Measurements from ENCODE around the gene TAC4.

Gene TAC4

DNA sequence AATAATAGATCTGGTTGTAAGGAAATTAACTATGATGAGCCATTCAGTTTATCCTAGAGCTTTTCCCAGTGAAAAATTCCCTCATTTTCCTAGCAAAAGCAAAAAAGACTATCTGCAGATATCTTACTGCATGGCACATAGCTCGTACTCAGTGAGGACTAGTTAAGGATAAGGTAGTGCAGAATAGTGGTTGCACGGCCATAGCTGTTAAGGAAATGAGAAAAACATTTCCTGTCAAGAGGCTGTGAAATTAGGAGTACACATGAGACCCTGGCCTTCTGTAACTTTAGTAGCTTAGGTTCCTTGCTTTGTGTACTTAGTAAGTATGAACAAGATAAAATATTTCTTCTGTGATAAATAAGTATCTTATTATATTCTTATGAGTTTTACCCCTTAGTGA, 49.1 kb downstream of the TAC4 start:
- DNase-seq (ENCODE audit: low spot score) = no peak

DNA sequence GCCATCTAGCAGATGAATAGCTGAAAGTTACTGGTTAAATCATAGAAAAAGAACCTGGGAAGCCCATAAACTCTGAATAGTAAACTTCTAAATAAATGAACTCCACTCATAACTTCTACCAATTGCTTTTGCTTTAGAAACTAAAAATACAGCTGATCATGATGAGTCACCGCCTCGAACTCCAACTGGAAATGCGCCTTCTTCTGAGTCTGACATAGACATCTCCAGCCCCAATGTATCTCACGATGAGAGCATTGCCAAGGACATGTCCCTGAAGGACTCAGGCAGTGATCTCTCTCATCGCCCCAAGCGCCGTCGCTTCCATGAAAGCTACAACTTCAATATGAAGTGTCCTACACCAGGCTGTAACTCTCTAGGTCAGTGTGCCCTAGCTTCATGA, 49.7 kb downstream of the TAC4 start:
- no peak for DNase-seq (ENCODE audit: low spot score)

DNA sequence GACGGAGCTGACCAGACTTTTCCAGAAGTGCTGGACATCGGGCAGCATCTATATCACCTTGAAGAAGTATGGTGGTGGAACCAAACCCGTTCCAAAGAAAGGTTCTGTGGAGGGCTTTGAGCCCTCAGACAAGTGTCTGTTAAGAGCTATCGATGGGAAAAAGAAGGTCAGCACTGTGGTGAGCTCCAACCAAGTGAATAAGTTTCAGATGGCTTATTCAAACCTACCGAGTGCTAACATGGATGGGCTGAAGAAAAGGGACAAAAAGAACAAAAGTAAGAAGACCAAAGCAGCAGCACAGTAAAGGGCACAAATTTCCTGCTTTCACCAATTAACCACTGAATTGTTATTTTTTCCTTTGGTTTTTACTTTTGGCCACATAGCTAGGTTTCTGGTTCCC, 52.5 kb downstream of the TAC4 start:
- DNase-seq (ENCODE audit: low spot score) = no peak

DNA sequence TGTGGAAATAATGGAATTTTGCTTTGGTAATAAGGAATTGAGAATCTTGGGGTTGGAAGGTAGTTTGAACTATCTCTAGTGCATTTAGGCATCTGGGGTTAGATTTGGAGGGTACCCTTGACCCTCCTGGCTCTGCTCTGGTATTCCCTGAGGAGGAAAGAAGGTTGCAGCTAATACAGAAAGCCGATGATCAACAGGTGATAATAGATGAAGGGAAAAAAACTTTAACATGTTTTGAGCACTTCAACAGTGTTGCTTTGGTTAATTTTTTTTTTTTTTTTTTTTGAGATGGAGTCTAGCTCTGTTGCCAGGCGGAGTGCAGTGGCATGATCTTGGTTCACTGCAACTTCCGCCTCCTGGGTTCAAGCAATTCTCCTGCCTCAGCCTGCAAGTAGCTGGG, 54.6 kb downstream of the TAC4 start:
- no peak for DNase-seq (ENCODE audit: low spot score)

DNA sequence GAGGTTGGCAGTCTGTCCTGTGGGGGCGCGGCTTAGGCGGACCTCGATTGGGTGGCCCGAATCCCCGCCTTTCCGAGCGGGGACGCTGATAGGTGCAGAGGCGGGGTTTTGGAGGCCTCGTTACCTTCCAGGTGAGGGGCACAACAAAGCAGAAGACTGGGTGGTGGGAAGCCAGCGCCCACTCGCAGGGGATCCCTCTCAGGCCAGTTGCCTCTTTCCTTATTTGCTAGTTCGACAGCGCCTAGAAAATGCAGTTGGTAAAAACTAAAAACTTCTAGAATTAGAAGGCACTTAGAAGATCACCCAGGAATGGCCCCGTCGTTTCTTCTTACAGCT, 58.7 kb downstream of the TAC4 start:
- DNase-seq (ENCODE audit: low spot score) = no peak

DNA sequence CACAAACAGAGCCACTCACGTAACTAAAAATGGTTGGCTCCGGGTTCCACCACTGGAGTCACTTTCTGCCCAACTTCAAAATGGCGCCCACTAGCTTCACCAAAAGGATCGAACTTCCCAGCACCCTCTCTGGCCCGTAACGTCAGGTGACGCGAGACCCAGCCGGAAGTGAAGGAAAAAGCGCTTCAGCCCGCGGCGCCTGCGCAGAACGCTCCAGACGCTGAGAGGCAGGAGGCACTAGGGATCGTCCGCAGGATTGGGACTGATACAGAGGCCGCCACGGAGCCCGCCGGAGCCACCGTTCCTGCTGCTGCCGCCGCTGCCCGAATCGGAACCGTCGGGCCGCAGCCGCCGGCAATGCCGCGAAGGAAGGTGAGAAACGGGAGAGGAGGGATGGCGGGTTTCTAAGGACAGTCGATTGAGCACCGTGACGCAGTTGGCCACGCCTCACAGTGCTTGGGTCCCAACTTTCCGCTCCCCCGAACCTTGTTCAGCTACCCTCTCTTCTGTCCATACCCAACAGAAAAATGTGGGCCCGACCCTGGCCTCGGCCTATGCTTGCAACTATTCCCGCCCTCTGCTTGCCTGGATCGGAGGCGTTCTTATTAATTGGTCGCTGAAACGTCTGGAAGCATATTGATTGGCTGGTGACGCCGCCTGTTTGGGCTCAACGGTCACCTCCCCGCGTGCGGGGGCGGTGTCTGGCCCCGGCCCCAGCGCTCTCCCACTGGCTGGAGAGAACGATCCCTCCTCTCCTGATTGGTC, 59.2 kb downstream of the TAC4 start, which contains the start of gene KAT7:
KAT7 (plus strand) TSS at position 204 of the 765 bp plus-strand sequence; CDS start at position 358, 154 bp downstream.
- peak; percentile 98 for DNase-seq (ENCODE audit: low spot score)

Data from AG20443 (cell line).